ENCODE data around the gene COL23A1. TPM values are rescaled to one million over a fixed set of nuclear protein-coding genes. Genes with fewer than 3 reads are reported as not detected.

Gene COL23A1
- total and polyA plus RNA-seq, 8 donors = 0.52 to 9.5 (median 7.5) TPM

- intact Hi-C loops (cut with DNase I) = no loop called here
- TF ChIP-seq CTCF (IDR thresholded peaks at IDR 0.05) = no peak
- Histone ChIP-seq H3K9me3 (no peaks in the 10 kb centered on the region), H3K4me3 (no peak overlapping the region), H3K27me3 (no peaks in the 10 kb centered on the region), H3K27ac (no peak overlapping the region), H3K36me3 (peaks cover 4 to 100% of the 10 kb centered on the region in 2 donors), H3K4me1 (no peaks in the 10 kb centered on the region)
- no peak for ATAC-seq
- DNase-seq = no peak
These were observed 15.6 kb upstream of the COL23A1 start for GRCh38 chr5:178605788-178606187.

GRCh38 chr5:178602752-178603151, 12.6 kb upstream of the COL23A1 start:
- Histone ChIP-seq H3K4me1 (no peaks in the 10 kb centered on the region), H3K36me3 (peaks cover 4 to 86% of the 10 kb centered on the region in 2 donors), H3K27me3 (no peaks in the 10 kb centered on the region), H3K27ac (no peak overlapping the region), H3K4me3 (no peak overlapping the region), H3K9me3 (no peaks in the 10 kb centered on the region)
- intact Hi-C loops (cut with DNase I) = no loop called here
- no peak for TF ChIP-seq CTCF (IDR thresholded peaks at IDR 0.05)
- DNase-seq (no peak), ATAC-seq (no peak)

- Histone ChIP-seq H3K9me3 (peaks cover 0 to 23% of the 10 kb centered on the region in 2 donors), H3K36me3 (peaks cover 0 to 23% of the 10 kb centered on the region in 2 donors), H3K27me3 (peaks cover 0 to 5% of the 10 kb centered on the region in 2 donors), H3K4me3 (no peak overlapping the region), H3K27ac (no peak overlapping the region), H3K4me1 (peaks cover 0 to 1% of the 10 kb centered on the region in 2 donors)
- DNase-seq (no peak), ATAC-seq (no peak)
- intact Hi-C loops (cut with DNase I) = no loop called here
- no peak for TF ChIP-seq CTCF (IDR thresholded peaks at IDR 0.05)
These were observed 5.6 kb upstream of the COL23A1 start for GRCh38 chr5:178595750-178596149.

- ATAC-seq = no peak
- peaks cover 0 to 17% of the 10 kb centered on the region in 2 donors for H3K36me3 ChIP-seq
- peaks cover 0 to 7% of the 10 kb centered on the region in 2 donors for H3K4me1 ChIP-seq
- peaks cover 0 to 11% of the 10 kb centered on the region in 2 donors for H3K27me3 ChIP-seq
- TF ChIP-seq CTCF (IDR thresholded peaks at IDR 0.05) = no peak
- peaks cover 0 to 23% of the 10 kb centered on the region in 2 donors for H3K9me3 ChIP-seq
- intact Hi-C loops (cut with DNase I) = no loop called here
- DNase-seq = no peak
- no peak overlapping the region for H3K27ac ChIP-seq
- no peak overlapping the region for H3K4me3 ChIP-seq
These were observed 5.0 kb upstream of the COL23A1 start for GRCh38 chr5:178595150-178595549.

GRCh38 chr5:178590924-178591423, 781 bp upstream of the COL23A1 start:
- intact Hi-C loops (cut with DNase I) = no loop called here
- Histone ChIP-seq H3K4me1 (peaks cover 5 to 23% of the 10 kb centered on the region in 2 donors), H3K27ac (no peak overlapping the region), H3K27me3 (peaks cover 0 to 43% of the 10 kb centered on the region in 2 donors), H3K4me3 (no peak overlapping the region), H3K36me3 (no peaks in the 10 kb centered on the region), H3K9me3 (peaks cover 0 to 16% of the 10 kb centered on the region in 2 donors)
- no peak for ATAC-seq
- DNase-seq = no peak
- no peak for TF ChIP-seq CTCF (IDR thresholded peaks at IDR 0.05)
